Measurements from ENCODE around the gene MTRF1.

Gene MTRF1

GRCh38 chr13:41224113-41225110, 39.0 kb downstream of the MTRF1 start:
- DNase-seq = no peak

GRCh38 chr13:41222259-41222852, 41.0 kb downstream of the MTRF1 start:
- peak in 22 of 56 donors; percentile 0 to 74 (median 5) for DNase-seq

GRCh38 chr13:41220401-41220800, 43.0 kb downstream of the MTRF1 start:
- no peak for DNase-seq

GRCh38 chr13:41216160-41216559, 47.2 kb downstream of the MTRF1 start:
- DNase-seq = no peak

- DNase-seq = no peak
Measured at GRCh38 chr13:41213919-41214318, 49.5 kb downstream of the MTRF1 start.

- no peak for DNase-seq
Measured at GRCh38 chr13:41213316-41213715, 50.1 kb downstream of the MTRF1 start.

- no peak for DNase-seq
Measured at GRCh38 chr13:41212881-41213280, 50.5 kb downstream of the MTRF1 start.

- no peak for DNase-seq
Measured at GRCh38 chr13:41211062-41211461, 52.3 kb downstream of the MTRF1 start.

GRCh38 chr13:41206467-41206866, 56.9 kb downstream of the MTRF1 start:
- DNase-seq = no peak

GRCh38 chr13:41203810-41204209, 59.6 kb downstream of the MTRF1 start:
- DNase-seq = no peak

- DNase-seq = no peak
Measured at GRCh38 chr13:41200126-41200525, 63.2 kb downstream of the MTRF1 start.

- DNase-seq = no peak
Measured at GRCh38 chr13:41199526-41199925, 63.9 kb downstream of the MTRF1 start.

GRCh38 chr13:41199079-41199478, 64.3 kb downstream of the MTRF1 start:
- no peak for DNase-seq

- no peak for DNase-seq
Measured at GRCh38 chr13:41196620-41197019, 66.8 kb downstream of the MTRF1 start.

GRCh38 chr13:41196011-41196410, 67.4 kb downstream of the MTRF1 start:
- DNase-seq = no peak

- peak; percentile 27 to 94 (median 88) for DNase-seq
Measured at GRCh38 chr13:41193919-41194824, 69.2 kb downstream of the MTRF1 start, which contains the start of gene KBTBD7. Gene KBTBD7, minus strand, starts transcription at chr13:41194569. Its CDS starts 312 bp downstream, at chr13:41194257.

- DNase-seq = no peak
Measured at GRCh38 chr13:41193469-41193868, 69.9 kb downstream of the MTRF1 start.

GRCh38 chr13:41188584-41188983, 74.8 kb downstream of the MTRF1 start:
- no peak for DNase-seq

GRCh38 chr13:41186481-41186880, 76.9 kb downstream of the MTRF1 start:
- no peak for DNase-seq

- no peak for DNase-seq
Measured at GRCh38 chr13:41182231-41182630, 81.1 kb downstream of the MTRF1 start.

GRCh38 chr13:41179593-41180250, 83.7 kb downstream of the MTRF1 start:
- DNase-seq = no peak
